ENCODE measurements around the gene CLIP2.
"Not testable (repeated sequence)": the region's sequence is repeated elsewhere in the genome, so short reads cannot be mapped to it uniquely, and the experiment has no call there.

CLIP2 gene

GRCh38 chr7:74338366-74339108, 49.3 kb downstream of the CLIP2 start:
- DNase-seq, result no peak

DNA sequence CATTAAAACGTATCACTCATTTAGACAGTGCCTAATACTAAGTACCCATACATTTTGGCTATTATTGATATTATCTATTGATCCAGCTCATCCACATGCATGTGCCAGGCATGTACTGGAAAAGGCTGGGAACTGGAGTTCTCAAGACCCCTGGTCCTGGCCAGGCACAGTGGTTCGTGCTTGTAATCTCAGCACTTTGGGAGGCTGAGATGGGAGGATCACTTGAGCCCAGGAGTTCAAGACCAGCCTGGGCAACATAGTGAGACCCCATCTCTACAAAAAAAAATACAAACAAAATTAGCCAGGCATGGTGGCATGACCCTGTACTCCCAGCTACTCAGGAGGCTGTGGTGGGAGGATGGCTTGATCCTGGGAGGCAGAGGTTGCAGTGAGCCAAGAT, 50.4 kb downstream of the CLIP2 start:
- not testable (repeated sequence) for DNase-seq

DNA sequence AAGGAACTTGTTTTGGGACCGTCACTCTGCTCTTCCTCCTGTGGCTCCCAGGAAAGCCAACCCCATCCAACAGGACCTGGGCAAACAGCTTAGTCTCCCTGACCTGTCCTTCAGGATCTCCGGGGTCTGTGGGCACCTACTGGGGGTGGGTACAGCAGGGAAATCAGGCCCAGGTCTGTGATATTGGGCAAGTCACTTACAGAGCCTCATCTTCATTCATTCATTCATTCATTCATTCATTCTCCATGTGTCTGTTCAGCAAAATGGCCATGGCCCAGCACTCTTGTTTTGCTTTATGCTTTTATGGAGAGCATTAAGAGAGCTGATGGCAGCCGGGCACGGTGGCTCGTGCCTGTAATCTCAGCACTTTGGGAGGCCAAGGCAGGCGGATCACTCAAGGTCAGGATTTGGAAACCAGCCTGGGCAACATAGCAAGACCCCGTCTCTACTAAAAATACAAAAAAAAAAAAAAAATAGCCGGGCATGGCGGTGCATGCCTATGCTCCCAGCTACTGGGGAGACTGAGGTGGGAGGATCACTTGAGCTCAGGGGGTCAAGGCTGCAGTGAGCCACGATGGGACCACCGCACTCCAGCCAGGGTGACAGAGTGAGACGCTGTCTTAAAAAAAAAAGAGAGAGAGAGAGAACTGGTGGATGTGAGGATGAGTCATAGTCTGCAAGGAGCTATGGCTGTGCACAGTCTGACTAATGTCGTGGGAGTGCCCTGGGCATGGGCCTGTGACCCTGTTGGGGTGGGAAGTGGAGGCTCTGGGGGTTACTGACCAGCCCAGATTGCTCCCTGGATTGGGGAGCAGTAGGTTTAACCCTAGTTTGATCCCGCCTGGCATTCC, 54.3 kb downstream of the CLIP2 start:
- DNase-seq, result peak; percentile 18 to 79

GRCh38 chr7:74344132-74344496, 54.9 kb downstream of the CLIP2 start:
- no peak for DNase-seq

DNA sequence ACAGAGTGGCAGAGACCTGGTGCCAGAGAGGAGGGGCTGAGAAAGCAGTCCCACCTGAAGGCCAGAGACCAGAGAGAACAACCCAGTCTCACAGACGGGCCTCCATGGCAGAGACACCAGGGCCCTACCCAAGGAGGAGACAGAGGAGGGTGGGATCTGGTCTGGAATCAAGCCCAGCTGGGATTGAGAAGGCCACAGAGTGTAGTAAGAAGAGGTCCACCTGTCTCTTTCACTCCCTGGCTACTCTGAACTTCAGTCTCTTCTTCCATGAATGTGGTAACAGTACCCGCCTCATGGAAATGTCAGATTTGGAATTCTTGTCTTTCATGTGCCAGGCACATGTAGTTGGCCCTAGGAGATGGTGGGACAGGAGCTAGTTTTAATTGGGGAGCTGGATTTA, 55.6 kb downstream of the CLIP2 start:
- no peak for DNase-seq

GRCh38 chr7:74345970-74346369, 56.8 kb downstream of the CLIP2 start:
- DNase-seq, result no peak

GRCh38 chr7:74349621-74350020, 60.4 kb downstream of the CLIP2 start:
- DNase-seq, result no peak

- no peak for DNase-seq
Observed at GRCh38 chr7:74350751-74351150, 61.5 kb downstream of the CLIP2 start.

- DNase-seq, result no peak
Observed at GRCh38 chr7:74351836-74352235, 62.6 kb downstream of the CLIP2 start.

DNA sequence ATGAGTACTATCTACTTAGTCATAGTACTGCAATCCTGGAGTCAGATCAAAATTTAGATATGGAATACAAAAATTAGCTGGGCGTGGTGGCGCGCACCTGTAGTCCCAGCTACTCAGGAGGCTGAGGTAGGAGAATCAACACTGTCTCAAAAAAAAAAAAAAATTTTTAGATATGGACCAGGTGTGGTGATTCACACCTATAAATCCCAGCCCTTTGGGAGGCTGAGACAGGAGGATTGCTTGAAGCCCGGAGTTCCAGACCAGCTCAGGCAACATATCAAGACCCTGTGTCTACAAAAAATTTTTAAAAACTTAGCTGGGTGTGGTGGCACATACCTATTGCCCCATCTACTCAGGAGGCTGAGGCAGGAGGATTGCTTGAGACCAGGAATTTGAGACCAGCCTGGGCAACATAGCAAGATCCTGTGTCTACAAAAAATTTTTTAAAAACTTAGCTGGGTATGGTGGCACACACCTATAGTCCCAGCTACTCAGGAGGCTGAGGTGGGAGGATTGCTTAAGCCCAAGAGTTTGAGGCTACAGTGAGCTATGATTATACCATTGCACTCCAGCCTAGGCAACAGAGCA, 63.4 kb downstream of the CLIP2 start:
- DNase-seq, result not testable (repeated sequence)

- DNase-seq, result no peak
Observed at GRCh38 chr7:74354009-74354408, 64.8 kb downstream of the CLIP2 start.

DNA sequence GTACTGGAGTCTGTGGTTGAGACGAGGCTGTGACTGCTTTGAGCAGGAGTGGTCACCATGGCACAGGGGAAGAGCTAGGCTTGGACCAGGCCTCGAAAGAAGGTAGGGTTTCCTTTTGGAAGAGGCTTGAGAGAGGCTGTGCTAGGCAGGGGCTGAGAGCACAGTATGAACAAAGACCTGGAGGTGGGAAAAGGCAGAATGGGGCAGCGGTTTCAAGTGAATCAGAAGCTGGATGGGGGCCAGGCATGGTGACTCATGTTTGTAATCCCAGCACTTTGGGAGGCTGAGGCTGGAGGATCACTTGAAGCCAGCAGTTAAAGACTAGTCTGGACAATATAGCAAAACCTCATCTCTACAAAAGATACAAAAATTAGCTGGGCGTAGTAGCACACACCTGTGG, 65.9 kb downstream of the CLIP2 start:
- DNase-seq, result peak; percentile 13 to 78

DNA sequence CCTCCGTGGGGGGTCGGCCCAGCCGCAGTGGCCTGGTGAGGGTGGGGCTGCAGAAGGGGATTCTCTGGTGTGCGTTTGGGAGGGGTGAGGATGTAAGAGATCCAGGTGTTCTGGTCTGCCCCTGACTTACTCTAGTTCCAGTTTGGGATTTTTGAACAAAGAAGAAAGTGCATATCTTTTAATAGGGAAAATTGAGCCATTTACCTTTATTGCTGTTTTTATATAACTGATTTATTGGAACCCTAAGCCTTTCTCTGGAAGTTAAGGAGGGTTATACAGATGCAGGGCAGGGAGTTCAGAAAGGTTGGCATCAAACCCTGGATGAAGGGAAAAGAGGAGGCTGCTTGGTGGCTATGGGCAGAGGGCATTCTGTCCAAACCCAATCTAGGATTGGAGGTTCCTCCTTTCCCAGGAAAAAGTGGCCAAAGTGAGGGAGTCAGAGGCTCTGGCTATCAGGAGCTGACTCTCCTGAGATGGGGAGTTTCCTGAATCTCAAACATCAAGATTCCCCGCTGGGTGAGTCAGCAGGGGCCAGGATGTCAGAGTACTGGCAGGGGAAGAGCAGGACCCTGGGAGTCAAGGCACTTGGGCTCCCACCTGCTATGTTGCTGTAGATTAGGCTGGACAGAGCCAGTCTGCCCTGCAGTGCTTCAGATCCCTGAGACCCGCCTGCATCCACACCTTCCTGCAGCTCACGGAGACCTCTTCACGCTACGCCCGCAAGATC, 67.5 kb downstream of the CLIP2 start:
- DNase-seq, result peak in 1 of 2 experiments; percentile 21

DNA sequence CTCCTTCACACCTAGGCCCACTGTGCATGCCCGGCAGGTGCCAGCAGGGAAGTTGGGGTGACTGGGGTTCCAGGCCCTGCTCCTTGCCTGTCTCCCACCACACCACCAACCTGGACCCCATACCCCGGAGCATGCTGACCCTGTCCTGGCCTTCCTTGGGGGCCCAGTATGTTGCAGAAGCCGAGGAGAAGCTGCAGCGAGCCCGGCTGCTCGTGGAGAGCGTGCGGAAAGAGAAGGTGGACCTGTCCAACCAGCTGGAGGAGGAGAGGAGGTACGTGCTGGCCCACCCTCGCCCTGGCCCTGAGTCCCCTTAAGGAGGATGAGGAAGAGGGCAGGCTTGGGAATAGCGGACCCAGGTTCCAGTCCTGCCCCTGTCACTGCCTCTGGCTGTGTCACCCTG, 70.8 kb downstream of the CLIP2 start:
- DNase-seq, result no peak

GRCh38 chr7:74362266-74362665, 73.1 kb downstream of the CLIP2 start:
- no peak for DNase-seq

- no peak for DNase-seq
Observed at GRCh38 chr7:74364061-74364460, 74.9 kb downstream of the CLIP2 start.

DNA sequence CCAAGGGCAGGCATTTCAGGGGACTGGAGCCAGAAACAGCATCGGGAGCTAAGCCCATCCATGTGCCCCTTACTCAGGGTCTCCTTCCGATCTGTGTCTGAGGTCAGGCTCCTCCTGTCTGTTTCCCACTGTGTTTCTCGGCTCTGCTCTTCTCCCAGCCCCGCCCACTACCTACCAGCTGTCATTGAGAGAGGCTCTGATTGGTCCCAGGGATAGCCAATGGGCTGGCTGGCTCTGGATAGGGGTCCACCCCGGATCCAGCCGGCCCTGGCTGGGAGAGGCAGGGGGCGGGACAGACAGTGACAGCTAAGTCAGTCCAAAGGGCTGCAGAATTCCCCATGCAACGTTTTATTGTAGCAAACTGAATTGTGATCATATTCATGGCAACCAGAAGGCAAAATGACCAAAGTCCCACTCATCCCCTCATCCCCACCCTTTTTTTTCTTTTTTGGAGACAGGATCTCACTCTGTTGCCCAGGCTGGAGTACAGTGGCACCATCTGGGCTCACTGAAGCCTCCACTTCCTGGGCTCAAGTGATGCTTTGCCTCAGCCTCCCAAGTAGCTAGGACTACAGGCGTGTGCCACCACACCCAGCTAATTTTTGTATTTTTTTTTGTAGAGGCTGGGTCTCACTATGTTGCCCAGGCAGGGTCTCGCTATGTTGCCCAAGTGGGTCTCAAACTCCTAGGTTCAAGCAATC, 76.3 kb downstream of the CLIP2 start:
- DNase-seq, result peak in 1 of 2 experiments; percentile 10

GRCh38 chr7:74371381-74372341, 82.5 kb downstream of the CLIP2 start:
- DNase-seq, result no peak

- DNase-seq, result no peak
Observed at GRCh38 chr7:74372511-74373111, 83.4 kb downstream of the CLIP2 start.

DNA sequence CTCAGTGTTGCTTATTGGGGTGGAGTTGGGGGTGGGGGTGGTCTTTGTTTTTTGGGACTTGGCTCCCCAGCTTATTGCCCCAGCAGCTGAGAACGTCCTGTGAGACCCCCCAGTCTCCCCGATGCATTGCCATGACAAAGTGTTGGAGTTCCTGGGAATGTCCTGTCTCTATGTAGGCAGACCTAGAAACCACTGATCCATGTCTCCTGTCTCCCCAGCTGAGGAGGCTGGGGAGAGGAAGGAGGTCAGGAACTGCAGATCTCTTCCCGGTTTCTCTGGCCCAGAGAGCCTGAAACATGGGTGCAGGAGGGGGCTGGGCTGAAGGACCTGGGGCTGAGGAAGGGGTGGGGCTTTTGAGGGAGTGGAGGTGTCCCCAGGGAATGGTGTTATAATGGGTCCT, 84.3 kb downstream of the CLIP2 start:
- DNase-seq, result no peak

DNA sequence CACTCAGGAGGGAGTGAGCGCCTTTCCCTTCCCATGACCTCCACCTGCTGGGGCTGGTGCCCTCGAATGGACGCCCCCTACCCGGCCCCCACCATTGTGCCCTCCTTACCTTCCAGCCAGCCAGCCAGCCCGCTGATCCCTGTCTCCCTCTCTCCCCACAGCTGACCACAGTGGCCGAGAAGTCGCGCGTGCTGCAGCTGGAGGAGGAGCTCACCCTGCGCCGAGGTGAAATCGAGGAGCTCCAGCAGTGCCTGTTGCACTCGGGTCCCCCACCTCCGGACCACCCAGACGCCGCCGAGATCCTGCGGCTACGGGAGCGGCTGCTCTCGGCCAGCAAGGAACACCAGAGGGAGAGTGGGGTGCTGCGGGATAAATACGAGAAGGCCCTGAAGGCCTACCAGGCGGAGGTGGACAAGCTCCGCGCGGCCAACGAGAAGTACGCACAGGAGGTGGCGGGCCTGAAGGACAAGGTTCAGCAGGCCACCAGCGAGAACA, 86.6 kb downstream of the CLIP2 start:
- DNase-seq, result no peak

All from SW 1271 (cell line).